HEK293 (cell line): ENCODE results near the gene JMJD4.
A peak's percentile ranks its signal among the peaks of the same experiment; 100 is the strongest.

Experiments used
- CTCF ChIA-PET: fragments of 350-600 bp; formaldehyde crosslinking; extraction: SDS; loops from one replicate; lab custom pipeline; 2021; ENCODE audit warnings: antibody characterized with exemption; lab: Yijun Ruan, JAX
- POLR2A ChIA-PET: fragments of 300-600 bp; formaldehyde crosslinking; extraction: SDS; loops from one replicate; lab custom pipeline; 2020; ENCODE audit warnings: antibody characterized with exemption, inconsistent platforms; lab: Yijun Ruan, JAX
- H3K27ac ChIP-seq: fragments of 200-500 bp; sonication (Bioruptor generic); 2 replicates; pipeline ENCODE4 v1.5.1; 2014; ENCODE audit warnings: low read depth, low read length, control low read depth, inconsistent platforms; ENCODE audit errors: extremely low read depth
- H3K36me3 ChIP-seq, 2 experiments: fragments of 200-500 bp in 1 of 2; sonication (Bioruptor generic) in 1 of 2; 1 replicate in 1 of 2; 2 replicates in 1 of 2; pipeline ENCODE4 v1.5.1; 2014 to 2017; ENCODE audit warnings: inconsistent platforms in 2 of 2, low read length in 2 of 2; ENCODE audit not compliant: control insufficient read depth in 2 of 2, insufficient read depth in 1 of 2
- H3K4me1 ChIP-seq: fragments of 200-500 bp; sonication (Bioruptor generic); 2 replicates; pipeline ENCODE4 v1.5.1; 2014; ENCODE audit warnings: mild to moderate bottlenecking, low read length, inconsistent platforms; ENCODE audit not compliant: control insufficient read depth, insufficient read depth
- H3K4me3 ChIP-seq: 2 replicates; pipeline ENCODE4 v1.5.1; 2011; ENCODE audit warnings: low read depth, mild to moderate bottlenecking, control low read depth, low read length, moderate library complexity
- H3K9me3 ChIP-seq: fragments of 200-500 bp; sonication (Bioruptor generic); 2 replicates; pipeline ENCODE4 v1.5.1; 2014; ENCODE audit warnings: low read depth, low read length, inconsistent platforms; ENCODE audit not compliant: control insufficient read depth, insufficient read depth
- GLIS1 ChIP-seq: fragments of 450-650 bp; formaldehyde crosslinking; IDR thresholded peaks from 2 replicates; pipeline ENCODE4 v1.5.1; 2016; ENCODE audit warnings: missing biosample characterization, missing genetic modification characterization
- GLIS2 ChIP-seq: fragments of 450-650 bp; formaldehyde crosslinking; IDR thresholded peaks from 2 replicates; pipeline ENCODE4 v1.5.1; 2016; ENCODE audit warnings: missing biosample characterization, missing genetic modification characterization
- ZBTB17 ChIP-seq: fragments of 450-650 bp; formaldehyde crosslinking; IDR thresholded peaks from 2 replicates; pipeline ENCODE4 v1.5.1; 2016; ENCODE audit warnings: missing biosample characterization, missing genetic modification characterization
- ZBTB7A ChIP-seq: fragments of 450-650 bp; formaldehyde crosslinking; IDR thresholded peaks from 2 replicates; pipeline ENCODE4 v1.5.1; 2016; ENCODE audit warnings: low read depth, missing biosample characterization, missing genetic modification characterization
- ZNF2 ChIP-seq: fragments of 450-650 bp; formaldehyde crosslinking; IDR thresholded peaks from 2 replicates; pipeline ENCODE4 v1.5.1; 2016; ENCODE audit warnings: missing biosample characterization, missing genetic modification characterization
- ZNF23 ChIP-seq: fragments of 450-650 bp; formaldehyde crosslinking; IDR thresholded peaks from 2 replicates; pipeline ENCODE4 v1.5.1; 2016; ENCODE audit warnings: missing biosample characterization, missing genetic modification characterization, borderline replicate concordance
- ZNF311 ChIP-seq: fragments of 450-650 bp; formaldehyde crosslinking; IDR thresholded peaks from 2 replicates; pipeline ENCODE4 v1.5.1; 2017; ENCODE audit warnings: missing biosample characterization, missing genetic modification characterization, borderline replicate concordance
- ZNF404 ChIP-seq: fragments of 450-650 bp; formaldehyde crosslinking; IDR thresholded peaks from 2 replicates; pipeline ENCODE4 v1.5.1; 2017; ENCODE audit warnings: missing biosample characterization, missing genetic modification characterization
- ZNF830 ChIP-seq: fragments of 450-650 bp; IDR thresholded peaks from 2 replicates; pipeline ENCODE4 v1.5.0; 2018; ENCODE audit warnings: missing biosample characterization, missing genetic modification characterization, low read depth, mild to moderate bottlenecking, moderate library complexity
- TF ChIP-seq, protein P1 (sequence below): fragments of 450-650 bp; formaldehyde crosslinking; optimal IDR thresholded peaks from 2 replicates; pipeline ENCODE3; 2016; ENCODE audit warnings: missing biosample characterization, mild to moderate bottlenecking, missing genetic modification characterization
- TF ChIP-seq, protein P2 (sequence below): fragments of 450-650 bp; formaldehyde crosslinking; IDR thresholded peaks from 2 replicates; pipeline ENCODE4 v1.5.1; 2016; ENCODE audit warnings: missing biosample characterization, missing genetic modification characterization
- TF ChIP-seq, protein P3 (sequence below): fragments of 450-650 bp; formaldehyde crosslinking; IDR thresholded peaks from 2 replicates; pipeline ENCODE4 v1.5.1; 2016; ENCODE audit warnings: missing biosample characterization, missing genetic modification characterization
- TF ChIP-seq, protein P4 (sequence below): fragments of 450-650 bp; IDR thresholded peaks from 2 replicates; pipeline ENCODE4 v1.5.1; 2018; ENCODE audit warnings: missing biosample characterization, mild to moderate bottlenecking, missing genetic modification characterization
- TF ChIP-seq, protein P5 (sequence below): fragments of 450-650 bp; formaldehyde crosslinking; IDR thresholded peaks from 2 replicates; pipeline ENCODE4 v1.5.1; 2016; ENCODE audit warnings: missing biosample characterization, missing genetic modification characterization, borderline replicate concordance
- TF ChIP-seq, protein P6 (sequence below): fragments of 450-650 bp; formaldehyde crosslinking; IDR thresholded peaks from 2 replicates; pipeline ENCODE4 v1.5.0; 2017; ENCODE audit warnings: missing biosample characterization, missing genetic modification characterization, borderline replicate concordance

JMJD4 gene

DNA sequence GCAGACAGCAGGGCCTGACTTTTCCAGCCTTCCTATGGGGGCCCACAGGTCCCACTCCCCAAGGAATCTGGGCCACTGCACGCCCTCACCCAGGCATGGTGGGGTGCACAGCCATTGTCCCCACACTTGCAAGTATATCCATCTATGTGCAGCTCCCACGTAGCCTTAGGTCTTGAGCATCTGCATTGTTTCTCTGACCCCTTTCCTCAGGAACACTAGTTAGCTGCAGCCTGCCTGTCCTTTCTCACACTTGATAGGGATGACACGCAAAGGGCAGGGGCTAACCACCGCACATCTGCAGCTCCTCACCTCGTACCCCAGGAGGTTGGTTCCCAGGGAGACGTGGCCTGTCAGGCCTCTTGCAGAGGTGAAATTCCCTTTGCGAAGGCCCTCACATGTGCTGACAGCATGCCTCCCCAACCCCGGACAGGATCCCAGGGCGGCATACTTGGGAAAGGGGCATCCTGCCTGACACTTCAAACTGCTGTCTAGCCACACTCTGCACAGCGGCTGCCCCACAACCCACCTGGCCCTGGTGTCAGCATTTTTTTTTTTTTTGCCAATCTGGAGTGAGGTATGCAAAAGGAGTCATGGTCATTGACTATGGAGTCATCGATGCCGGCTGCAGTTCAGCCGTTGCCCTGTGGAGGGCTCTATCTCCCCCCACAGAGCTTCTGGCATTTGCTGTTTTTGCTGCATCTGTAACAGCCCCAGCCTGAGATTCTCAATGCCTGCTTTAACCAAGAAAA lies 5.0 kb downstream of the JMJD4 start:
- H3K4me3 ChIP-seq: no peak overlapping the region
- no peak overlapping the region for H3K27ac ChIP-seq
- peaks cover 0 to 36% of the 10 kb centered on the region in 2 experiments; a peak in 1 of 3 replicates for H3K36me3 ChIP-seq
- peak; percentile 79 for TF ChIP-seq ZBTB17 (tag by site-specific recombination)
- TF ChIP-seq, protein P1, sequence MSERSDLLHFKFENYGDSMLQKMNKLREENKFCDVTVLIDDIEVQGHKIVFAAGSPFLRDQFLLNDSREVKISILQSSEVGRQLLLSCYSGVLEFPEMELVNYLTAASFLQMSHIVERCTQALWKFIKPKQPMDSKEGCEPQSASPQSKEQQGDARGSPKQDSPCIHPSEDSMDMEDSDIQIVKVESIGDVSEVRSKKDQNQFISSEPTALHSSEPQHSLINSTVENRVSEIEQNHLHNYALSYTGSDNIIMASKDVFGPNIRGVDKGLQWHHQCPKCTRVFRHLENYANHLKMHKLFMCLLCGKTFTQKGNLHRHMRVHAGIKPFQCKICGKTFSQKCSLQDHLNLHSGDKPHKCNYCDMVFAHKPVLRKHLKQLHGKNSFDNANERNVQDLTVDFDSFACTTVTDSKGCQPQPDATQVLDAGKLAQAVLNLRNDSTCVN: peak; percentile 17
- TF ChIP-seq ZNF830: no peak
- TF ChIP-seq, protein P2, sequence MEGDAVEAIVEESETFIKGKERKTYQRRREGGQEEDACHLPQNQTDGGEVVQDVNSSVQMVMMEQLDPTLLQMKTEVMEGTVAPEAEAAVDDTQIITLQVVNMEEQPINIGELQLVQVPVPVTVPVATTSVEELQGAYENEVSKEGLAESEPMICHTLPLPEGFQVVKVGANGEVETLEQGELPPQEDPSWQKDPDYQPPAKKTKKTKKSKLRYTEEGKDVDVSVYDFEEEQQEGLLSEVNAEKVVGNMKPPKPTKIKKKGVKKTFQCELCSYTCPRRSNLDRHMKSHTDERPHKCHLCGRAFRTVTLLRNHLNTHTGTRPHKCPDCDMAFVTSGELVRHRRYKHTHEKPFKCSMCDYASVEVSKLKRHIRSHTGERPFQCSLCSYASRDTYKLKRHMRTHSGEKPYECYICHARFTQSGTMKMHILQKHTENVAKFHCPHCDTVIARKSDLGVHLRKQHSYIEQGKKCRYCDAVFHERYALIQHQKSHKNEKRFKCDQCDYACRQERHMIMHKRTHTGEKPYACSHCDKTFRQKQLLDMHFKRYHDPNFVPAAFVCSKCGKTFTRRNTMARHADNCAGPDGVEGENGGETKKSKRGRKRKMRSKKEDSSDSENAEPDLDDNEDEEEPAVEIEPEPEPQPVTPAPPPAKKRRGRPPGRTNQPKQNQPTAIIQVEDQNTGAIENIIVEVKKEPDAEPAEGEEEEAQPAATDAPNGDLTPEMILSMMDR (tag by site-specific recombination): peak; percentile 62; the same call in 1 of the 2 replicates
- TF ChIP-seq, protein P3, sequence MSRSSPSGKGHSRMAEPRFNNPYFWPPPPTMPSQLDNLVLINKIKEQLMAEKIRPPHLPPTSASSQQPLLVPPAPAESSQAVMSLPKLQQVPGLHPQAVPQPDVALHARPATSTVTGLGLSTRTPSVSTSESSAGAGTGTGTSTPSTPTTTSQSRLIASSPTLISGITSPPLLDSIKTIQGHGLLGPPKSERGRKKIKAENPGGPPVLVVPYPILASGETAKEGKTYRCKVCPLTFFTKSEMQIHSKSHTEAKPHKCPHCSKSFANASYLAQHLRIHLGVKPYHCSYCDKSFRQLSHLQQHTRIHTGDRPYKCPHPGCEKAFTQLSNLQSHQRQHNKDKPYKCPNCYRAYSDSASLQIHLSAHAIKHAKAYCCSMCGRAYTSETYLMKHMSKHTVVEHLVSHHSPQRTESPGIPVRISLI (tag by site-specific recombination): 0 out of 2 replicates have a peak, but pooled peaks have one; percentile 60
- TF ChIP-seq ZNF311 (tag by site-specific recombination): no peak
- no peak for TF ChIP-seq ZNF23 (tag by site-specific recombination)
- TF ChIP-seq, protein P4, sequence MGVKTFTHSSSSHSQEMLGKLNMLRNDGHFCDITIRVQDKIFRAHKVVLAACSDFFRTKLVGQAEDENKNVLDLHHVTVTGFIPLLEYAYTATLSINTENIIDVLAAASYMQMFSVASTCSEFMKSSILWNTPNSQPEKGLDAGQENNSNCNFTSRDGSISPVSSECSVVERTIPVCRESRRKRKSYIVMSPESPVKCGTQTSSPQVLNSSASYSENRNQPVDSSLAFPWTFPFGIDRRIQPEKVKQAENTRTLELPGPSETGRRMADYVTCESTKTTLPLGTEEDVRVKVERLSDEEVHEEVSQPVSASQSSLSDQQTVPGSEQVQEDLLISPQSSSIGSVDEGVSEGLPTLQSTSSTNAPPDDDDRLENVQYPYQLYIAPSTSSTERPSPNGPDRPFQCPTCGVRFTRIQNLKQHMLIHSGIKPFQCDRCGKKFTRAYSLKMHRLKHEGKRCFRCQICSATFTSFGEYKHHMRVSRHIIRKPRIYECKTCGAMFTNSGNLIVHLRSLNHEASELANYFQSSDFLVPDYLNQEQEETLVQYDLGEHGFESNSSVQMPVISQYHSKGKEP (tag by site-specific recombination): peak; percentile 64; the same call in 1 of the 2 replicates
- peak; percentile 98 for TF ChIP-seq ZNF2 (tag by site-specific recombination)
- TF ChIP-seq, protein P5, sequence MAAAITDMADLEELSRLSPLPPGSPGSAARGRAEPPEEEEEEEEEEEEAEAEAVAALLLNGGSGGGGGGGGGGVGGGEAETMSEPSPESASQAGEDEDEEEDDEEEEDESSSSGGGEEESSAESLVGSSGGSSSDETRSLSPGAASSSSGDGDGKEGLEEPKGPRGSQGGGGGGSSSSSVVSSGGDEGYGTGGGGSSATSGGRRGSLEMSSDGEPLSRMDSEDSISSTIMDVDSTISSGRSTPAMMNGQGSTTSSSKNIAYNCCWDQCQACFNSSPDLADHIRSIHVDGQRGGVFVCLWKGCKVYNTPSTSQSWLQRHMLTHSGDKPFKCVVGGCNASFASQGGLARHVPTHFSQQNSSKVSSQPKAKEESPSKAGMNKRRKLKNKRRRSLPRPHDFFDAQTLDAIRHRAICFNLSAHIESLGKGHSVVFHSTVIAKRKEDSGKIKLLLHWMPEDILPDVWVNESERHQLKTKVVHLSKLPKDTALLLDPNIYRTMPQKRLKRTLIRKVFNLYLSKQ (tag by site-specific recombination): no peak
- no peak for TF ChIP-seq ZNF404 (tag by site-specific recombination)
- TF ChIP-seq, protein P6, sequence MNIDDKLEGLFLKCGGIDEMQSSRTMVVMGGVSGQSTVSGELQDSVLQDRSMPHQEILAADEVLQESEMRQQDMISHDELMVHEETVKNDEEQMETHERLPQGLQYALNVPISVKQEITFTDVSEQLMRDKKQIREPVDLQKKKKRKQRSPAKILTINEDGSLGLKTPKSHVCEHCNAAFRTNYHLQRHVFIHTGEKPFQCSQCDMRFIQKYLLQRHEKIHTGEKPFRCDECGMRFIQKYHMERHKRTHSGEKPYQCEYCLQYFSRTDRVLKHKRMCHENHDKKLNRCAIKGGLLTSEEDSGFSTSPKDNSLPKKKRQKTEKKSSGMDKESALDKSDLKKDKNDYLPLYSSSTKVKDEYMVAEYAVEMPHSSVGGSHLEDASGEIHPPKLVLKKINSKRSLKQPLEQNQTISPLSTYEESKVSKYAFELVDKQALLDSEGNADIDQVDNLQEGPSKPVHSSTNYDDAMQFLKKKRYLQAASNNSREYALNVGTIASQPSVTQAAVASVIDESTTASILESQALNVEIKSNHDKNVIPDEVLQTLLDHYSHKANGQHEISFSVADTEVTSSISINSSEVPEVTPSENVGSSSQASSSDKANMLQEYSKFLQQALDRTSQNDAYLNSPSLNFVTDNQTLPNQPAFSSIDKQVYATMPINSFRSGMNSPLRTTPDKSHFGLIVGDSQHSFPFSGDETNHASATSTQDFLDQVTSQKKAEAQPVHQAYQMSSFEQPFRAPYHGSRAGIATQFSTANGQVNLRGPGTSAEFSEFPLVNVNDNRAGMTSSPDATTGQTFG (tag by site-specific recombination): no peak
- 0 out of 2 replicates have a peak, but pooled peaks have one; percentile 22 for TF ChIP-seq GLIS2 (tag by site-specific recombination)
- 0 out of 2 replicates have a peak, but pooled peaks have one; percentile 9 for TF ChIP-seq ZBTB7A (tag by site-specific recombination)
- peak; percentile 45 for TF ChIP-seq GLIS1 (tag by site-specific recombination)
- ChIA-PET POLR2A (interaction anchor here (1.0 to 2.9 kb wide), 9 partner anchors 9 to 224 kb away, joined by 3 to 10 read pairs (median 6); partner anchors contain the start of genes WNT9A and ZNF678), CTCF (interaction anchor here (0.6 to 1.8 kb wide), 20 partner anchors 13 to 738 kb away, joined by 3 to 6 read pairs (median 3); partner anchors contain the start of gene WNT9A)
- H3K9me3 ChIP-seq: no peaks in the 10 kb centered on the region
- peaks cover 21% of the 10 kb centered on the region for H3K4me1 ChIP-seq
